ENCODE data around the gene CFL1.
"Not testable (repeated sequence)": the region's sequence is repeated elsewhere in the genome, so short reads cannot be mapped to it uniquely, and the experiment has no call there.

The CFL1 gene

DNA sequence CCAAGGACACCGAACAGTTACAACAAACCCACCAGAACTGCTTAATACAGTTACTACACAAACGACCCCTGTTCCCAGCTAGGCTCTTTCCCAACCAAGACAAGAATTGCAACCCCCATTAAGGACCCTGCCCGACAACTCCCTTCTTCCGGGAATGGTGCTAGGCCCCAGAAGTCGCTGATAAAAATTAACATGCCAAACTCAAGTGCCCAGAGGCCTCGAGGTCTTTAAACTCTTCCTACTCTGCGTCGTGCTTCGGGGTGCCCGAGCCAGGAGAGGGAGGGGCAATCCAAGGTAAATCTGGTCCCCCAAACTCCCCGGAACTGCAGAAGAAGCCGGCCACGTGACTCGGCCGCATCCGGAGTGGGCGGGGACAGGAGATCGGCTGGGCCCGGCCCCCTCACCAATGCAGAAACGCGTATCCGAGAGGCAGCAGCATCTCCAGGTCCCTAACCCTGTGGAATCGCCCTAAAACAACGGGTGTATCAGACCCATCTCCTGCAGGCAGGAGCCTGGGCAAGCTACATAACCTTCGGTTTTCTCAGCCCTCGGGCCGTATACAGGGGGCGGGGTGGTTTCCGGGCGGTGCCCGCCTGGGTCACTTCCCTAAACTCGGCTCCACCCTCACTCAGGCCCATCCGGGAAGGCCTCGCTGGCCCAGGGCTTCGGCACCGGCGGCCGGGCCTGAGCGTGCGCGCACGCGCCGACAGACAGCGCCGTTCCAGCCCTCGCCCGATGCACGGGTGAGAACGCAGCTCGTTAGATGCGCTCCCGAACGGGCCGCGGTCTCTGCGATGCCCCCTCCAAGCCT lies 1.1 kb downstream of the CFL1 start:
- peak; percentile 82 for DNase-seq

DNA sequence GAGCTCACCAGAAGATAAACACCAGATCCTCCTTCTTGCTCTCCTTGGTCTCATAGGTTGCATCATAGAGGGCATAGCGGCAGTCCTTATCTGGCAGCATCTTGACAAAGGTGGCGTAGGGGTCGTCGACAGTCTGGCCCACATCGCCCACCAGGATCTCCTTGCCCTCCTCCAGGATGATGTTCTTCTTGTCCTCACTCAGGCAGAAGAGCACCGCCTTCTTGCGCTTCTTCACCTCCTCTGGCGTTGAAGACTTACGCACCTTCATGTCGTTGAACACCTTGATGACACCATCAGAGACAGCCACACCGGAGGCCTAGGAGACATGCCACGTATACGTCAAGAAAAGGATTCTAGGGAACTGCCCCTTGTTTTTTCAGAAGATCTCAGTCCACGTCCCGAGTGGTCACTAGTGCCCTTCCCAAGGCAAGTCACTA lies 2.0 kb downstream of the CFL1 start:
- no peak for DNase-seq

DNA sequence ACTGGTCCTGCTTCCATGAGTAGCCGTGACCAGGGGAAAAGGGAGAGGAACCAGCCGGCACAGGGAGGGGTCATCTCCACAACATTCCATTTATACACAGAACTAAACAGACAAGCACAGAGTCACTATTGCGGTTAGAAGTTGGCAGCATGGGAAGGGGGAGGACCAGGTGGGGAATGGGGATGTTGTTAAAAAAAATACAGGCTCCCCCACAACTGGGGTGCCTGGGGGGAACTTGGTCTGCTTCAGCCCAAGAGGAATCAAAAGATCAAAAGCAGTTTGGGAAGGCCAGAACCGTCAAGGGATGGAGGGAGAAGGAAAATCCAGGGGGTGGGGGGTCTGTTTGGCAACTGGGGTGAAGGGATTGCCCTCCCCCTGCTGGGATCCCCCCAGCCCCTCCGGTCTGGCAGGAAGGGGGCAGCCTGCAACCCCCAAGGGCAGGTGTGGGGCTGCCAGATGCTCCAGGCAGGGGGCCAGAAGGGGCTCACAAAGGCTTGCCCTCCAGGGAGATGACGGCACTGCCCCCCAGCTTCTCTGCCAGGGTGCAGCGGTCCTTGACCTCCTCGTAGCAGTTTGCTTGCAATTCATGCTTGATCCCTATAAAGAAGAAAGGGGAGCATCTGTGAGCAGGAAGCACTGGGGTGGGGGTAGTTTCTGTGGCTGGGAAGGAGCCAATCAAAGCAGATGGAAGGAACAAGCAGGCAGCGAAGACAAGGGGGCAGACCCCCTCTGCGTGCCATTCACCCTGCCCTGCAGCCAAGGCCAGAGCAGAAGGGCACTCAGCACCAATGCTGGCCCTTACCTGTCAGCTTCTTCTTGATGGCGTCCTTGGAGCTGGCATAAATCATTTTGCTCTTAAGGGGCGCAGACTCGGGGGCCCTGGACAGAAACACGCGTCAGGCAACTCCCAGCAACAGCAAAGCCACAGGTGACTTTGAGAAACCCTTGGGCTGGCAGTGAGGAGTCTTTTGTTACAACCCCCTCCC lies 2.8 kb downstream of the CFL1 start:
- no peak for DNase-seq

DNA sequence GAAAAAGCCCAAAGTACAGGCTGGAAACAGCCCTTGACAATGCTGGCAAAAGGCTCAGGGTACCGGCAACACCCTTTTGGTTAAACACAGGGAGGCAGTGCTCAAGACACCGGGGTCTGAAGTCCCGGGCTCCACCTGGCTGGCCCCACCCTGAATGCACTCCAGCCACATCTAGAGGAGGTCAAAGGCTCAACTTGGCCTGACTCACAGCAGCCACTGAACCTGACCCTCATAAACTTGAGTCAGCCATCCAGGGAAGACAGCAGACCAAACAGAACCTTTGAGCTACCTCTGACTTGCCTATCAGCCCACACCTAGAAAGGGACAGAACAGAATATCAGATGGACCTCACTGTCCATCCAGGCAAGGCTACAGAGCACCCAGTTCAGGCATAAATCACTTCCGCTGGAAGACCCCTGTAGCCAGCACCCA lies 3.8 kb downstream of the CFL1 start:
- no peak for DNase-seq

DNA sequence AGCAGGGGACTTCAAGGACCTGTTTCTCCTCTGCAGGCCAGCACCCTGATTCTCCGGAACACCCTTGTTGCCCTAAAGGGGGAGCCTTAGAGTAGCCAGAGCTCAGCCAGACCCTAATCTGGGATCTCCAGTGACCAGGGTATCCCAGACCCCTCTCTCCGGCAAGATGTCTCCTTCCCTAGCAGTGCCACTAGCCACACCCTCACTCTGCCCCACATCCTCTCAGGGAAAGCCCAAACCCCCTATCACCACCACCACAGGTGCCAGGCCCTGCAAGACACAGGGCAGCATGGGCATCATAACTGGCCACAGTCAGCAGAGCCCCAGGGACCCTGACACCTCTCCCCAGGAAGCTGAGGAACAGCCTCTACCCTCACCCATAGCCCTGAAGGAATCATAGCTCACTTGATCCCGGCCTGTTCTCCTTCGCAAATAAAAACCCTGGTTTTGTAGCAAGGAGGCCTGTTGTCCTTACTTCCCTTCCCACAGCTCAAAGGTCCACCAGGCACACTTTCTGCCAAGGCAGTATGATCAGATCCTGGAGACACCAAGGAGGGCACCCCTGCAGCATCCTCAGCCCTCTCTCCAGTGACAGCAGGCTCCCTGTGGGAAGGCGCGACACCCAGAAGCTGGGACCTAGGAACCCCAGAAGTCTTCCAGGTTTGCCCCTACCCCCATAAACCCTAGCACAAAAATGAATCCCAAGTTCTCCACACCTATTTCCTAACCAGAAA lies 4.6 kb downstream of the CFL1 start:
- DNase-seq: no peak

DNA sequence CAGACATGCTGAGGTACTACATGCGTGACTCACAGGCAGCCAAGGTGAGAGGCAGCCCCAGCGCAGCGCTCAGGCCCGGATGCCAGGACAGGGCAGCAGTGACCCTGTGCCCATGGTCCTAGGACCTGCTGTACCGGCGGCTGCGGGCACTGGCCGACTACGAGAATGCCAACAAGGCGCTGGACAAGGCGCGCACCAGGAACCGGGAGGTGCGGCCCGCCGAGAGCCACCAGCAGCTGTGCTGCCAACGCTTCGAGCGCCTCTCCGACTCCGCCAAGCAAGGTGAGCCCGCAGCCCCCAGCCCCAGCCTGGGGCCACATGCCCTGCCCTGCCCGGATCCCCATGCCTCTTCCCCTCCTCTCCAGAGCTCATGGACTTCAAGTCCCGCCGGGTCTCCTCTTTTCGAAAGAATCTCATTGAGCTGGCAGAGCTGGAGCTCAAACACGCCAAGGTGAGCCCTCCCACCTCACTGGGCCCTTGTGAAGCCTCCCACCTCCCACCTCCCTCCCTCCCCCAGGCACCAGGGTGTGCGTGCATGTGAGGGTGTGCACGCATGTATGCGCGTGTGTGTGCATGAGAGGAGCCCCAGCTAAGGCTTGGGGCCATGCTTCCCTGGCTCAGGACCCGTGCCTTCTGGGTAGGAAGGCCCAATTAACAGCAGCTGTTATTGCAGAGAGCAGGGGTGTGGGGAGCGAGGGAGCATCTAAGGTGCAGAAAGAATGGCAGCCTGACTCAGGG lies 5.3 kb downstream of the CFL1 start:
- no peak for DNase-seq

DNA sequence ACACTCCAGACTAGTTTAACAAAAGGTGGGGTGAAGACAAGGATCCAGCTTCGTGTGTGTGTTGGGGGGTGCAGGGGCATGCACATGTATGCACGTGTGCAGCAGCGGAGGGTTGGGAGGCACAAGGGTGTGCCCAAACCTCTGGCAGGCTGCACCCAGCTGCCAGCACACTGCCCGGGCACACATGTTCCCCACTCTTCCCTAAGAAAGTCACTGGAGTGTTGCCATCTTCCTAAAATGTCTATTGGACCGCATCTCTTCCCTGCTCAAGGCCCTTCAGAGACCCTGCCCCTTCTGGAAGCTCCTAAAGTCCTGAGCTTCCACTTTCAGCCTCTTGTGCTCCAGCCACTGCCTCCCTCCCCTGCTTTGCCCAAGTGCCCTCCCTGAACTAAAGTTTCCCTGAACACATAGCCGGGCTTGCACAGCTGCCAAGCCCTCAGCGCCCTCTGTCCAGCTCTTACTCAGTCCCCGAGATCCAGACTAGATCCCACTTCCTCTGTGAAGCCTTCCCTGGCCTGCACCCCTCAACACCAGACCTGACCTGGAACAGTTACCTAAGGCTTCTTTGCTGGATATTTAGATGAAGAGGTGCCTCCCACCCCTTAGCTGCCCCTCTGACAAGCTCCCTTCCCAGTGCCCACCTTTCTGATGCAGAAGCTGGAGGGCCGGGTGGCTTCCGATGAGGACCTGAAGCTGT lies 6.0 kb downstream of the CFL1 start:
- no peak for DNase-seq

DNA sequence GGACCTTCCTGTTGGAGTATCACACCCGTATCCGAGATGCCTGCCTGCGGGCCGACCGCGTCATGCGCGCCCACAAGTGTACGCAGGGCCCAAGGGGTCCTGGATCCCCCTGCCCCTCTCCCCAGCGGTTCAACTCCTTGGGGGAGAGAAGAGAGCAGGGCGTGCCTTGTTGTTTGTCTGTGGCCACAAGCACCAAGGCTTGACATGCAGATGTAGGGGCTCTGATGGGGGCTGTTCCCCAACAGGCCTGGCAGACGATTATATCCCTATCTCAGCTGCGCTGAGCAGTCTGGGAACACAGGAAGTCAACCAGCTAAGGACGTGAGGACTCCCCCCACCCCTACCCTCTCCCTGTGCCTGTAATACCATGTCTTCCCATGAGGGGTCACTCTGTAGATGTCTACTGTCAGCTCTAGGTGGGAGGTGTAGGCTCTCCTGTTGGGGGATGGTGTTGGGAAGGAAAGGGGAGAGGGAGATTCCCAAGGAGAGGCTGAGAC lies 6.8 kb downstream of the CFL1 start:
- no peak for DNase-seq

DNA sequence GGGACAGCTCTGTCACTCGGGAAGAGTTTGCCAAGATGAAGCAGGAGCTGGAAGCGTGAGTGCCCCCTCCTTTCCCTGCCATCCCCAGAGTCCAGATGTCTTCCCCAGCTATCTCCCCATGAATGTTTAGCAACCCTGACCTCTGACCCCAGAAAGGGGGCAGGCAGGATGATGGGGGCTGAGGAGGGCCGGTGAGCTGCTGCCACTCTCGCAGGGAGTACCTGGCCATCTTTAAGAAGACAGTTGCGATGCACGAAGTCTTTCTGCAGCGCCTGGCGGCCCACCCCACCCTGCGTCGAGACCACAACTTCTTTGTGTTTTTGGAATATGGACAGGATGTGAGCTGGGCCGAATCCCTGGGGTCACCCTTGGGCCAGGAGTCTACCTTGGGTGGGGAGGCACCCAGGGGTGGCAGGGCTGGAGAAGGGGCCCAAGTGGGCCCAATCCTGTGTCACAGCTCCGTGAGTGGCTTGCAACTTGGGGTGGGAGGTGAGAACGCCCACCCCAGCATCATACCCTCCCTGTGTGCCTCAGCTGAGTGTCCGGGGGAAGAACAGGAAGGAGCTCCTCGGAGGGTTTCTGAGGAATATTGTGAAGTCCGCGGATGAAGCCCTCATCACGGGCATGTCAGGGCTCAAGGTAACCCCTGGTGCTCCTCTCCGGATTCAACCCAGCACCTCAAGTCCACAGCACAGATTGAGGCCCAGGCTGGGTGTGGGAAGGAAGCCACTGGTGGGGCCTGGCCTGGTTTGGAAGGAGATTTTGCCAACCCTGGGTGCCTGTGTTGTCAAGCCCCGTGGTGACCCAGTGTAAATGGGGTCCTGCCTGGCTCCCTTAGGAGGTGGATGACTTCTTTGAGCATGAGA lies 7.5 kb downstream of the CFL1 start:
- DNase-seq: no peak

DNA sequence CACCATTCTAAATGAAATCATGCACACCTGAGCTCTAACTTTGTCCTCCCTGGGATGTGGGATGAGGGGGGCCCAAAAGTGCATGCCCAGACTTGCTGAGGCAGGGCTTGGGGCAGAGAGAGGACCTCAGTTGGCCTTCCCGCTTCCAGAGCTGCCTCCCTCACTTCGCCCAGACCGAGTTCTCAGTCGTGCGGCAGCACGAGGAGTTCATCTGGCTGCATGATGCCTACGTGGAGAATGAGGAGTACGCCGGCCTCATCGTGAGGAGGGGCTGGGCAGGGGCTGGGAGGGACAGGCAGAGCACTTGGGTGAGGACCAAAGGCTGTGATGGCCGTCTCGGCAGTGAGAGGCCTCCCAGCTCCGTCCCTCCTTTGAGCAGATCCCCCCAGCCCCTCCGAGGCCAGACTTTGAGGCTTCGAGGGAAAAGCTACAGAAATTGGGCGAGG lies 8.2 kb downstream of the CFL1 start:
- no peak for DNase-seq

DNA sequence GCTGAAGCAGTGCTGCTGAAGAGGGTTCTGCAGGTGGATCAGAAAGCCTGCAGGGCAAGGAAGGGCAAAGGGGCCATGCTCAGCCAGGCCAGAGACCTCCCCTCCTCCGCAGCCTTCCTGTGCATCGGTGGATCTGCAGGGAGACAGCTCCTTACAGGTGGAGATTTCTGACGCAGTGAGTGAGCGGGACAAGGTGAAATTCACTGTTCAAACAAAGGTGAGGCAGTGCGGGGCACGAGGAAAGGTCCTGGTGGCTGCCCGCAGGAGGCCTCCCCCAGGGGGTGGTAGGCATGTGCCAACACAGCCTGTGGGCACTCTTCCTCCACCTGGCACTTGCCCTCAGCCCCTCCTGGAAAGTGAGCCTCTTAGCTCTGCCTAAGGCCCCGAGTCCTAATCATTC lies 8.6 kb downstream of the CFL1 start:
- DNase-seq: no peak

DNA sequence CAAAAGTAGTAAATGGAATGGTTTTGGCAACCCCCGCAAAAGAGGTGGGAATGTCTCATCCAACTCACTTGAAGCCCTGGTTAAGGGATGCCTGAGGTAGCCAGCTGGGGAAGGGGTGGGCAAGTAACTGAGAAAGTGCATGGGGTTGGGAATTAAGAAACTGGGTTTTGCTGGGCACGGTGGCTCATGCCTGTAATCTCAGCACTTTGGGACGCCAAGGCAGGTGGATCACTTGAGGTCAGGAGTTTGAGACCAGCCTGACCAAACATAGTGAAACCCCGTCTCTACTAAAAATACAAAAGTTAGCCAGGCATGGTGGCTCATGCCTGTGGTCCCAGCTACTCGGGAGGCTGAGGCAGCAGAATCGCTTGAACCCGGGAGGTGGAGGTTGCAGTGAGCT lies 9.3 kb downstream of the CFL1 start:
- not testable (repeated sequence) for DNase-seq

DNA sequence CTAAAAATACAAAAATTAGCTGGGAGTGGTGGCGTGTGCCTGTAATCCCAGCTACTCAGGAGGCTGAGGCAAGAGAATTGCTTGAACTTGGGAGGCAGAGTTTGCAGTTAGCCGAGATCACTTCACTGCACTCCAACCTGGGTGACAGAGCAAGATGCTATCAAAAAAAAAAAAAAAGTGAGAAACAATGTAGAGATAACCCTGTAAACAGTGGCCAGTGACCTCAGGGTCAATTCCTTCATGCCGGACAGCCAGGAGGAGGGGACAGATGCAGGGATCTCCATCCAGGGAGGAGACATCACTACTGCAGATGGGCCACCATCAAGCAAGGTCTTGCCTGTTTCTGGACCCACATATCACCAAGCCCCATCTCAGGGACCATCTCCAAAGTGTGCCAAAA lies 10.2 kb downstream of the CFL1 start:
- no peak for DNase-seq

DNA sequence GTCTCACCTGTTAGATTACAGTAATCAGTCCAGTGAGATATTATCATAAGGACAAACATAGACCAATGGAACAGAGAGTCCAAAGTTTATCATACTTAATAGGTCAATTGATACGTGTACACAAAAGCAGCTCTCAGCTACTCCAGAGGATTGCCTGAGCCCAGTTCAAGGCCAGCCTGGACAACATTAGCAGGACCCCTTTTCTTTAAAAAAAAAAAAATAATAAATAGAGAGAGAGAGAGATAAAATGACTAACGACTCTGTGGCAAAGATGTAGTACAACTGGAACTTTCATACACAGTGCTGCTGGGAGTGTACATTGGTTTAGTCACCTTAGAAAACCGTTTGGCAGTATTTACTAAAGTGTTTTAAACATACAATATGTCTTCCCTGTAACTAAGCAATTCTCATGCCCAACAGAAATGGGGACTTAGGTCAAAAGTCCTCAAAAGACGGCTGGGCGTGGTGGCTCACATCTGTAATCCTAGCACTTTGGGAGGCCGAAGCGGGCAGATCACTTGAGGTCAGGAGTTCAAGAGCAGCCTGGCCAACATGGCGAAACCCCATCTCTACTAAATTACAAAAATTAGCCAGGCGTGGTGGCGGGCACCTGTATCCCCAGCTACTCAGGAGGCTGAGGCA lies 13.6 kb downstream of the CFL1 start:
- DNase-seq: no peak

DNA sequence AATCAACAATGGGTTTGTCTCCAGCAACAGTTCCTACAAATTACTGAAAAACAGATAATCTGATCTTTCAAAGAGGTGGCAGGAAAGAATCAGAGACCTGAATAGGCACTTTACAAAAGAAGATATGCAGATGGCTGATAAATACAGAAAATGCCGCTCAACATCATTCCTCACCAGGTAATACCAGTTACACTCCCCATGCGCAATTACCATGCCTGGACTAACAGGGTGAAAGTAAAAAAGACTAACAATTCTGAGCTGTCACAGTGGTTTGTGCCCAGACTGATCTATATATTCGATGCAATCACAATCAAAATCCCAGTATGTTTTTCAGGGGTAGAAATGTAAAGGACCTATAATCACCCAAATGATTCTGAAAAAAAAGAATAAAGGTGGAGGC lies 14.2 kb downstream of the CFL1 start:
- no peak for DNase-seq

DNA sequence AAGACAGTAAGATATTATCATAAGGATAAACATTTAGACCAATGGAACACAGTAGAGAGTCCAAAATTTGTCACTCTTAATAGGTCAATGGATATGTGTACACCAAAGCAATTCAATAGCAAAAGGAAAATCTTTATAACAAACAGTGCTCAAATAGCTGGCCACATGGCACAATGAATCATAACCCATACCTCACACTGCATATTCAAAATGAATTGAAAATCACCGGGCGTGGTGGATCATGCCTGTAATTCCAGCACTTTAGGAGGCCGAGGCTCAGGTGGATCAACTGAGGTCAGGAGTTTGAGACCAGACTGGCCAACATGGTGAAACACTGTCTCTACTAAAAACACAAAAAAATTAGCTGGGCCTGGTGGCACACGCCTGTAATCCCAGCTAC lies 15.8 kb downstream of the CFL1 start:
- DNase-seq: no peak

DNA sequence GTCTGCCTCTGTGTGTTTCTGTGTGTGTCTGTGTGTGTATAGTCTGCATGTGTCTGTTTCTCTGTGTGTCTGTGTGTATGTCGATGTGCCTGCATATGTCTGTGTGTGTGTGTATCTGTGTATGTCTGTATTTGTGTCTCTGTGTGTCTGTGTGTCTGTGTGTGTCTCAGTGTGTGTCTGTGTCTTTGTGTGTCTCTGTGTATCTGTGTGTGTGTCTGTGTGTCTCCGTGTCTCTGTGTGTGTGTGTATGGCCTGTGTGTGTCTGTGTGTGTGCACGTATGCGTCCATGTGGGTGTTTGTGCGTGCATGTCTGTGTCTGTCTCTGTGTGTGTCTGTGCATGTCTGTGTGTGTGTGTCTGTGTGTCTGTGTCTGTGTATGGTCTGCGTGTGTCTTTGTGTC lies 23.8 kb downstream of the CFL1 start:
- DNase-seq: no peak

DNA sequence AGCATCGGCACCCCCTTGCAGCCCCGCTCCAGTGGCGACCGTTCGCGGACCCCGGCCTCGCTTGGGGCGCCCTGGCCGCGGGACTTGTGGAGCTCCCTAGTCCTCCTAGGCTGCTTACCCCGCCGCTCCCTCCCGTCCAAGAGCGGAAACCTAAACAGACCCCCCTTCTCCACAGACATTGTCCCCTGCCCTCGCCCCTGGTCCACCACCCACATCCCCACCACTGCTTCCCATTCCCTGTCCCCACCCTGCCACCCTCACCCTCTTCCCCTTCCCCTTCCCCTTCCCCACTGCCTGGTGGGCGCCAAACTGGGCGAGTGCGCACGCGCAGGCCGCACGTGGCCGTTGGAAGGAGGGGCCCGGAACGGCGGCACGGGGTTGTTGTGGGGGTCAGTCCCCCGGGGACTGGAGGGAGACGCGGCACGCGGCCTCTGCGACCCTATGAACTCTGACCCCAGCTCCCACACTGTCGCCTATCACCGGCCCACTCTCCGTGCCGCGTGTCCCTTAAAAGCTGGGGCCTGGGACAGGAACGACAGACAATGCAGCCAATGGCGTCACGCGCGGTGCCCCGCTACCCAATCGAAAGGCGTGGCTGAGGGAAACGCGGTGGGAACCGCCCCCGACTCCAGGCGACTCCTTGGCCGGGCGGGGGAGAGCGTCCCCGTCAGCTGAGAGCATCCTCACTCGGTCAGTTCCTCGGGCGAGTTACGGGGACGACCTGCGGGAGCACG lies 24.5 kb downstream of the CFL1 start, which contains the start of gene SNX32:
Gene SNX32, plus strand, starts transcription at position 667 of the 734 bp plus-strand sequence. CDS start 103 bp downstream, outside the sequence.
- DNase-seq: peak; percentile 91

DNA sequence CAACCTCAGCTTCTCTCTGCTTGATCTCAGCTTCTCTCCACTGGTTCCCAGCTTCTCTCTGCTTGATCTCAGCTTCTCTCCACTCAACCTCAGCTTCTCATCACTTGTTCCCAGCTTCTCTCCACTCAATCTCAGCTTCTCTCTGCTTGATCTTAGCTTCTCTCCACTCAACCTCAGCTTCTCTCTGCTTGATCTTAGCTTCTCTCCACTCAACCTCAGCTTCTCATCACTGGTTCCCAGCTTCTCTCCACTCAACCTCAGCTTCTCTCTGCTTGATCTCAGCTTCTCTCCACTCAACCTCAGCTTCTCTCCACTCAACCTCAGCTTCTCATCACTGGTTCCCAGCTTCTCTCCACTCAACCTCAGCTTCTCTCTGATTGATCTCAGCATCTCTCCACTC lies 25.7 kb downstream of the CFL1 start:
- DNase-seq: not testable (repeated sequence)

Data from central memory CD4-positive, alpha-beta T cell (primary cell).